WERI-Rb-1 (cell line): ENCODE results near the gene PRKCZ.

Experiments
- DNase-seq: peaks from one replicate; pipeline ENCODE4 v3.0.0-alpha.2; 2020
- H3K27ac ChIP-seq: fragments of 250-450 bp; sonication (Bioruptor Pico); 2 replicates; pipeline ENCODE4 v1.5.1; 2020; ENCODE audit warnings: mild to moderate bottlenecking, moderate library complexity
- H3K27me3 ChIP-seq: fragments of 250-450 bp; sonication (Bioruptor Pico); 2 replicates; pipeline ENCODE4 v1.5.1; 2021; ENCODE audit warnings: mild to moderate bottlenecking, low read depth, moderate library complexity; ENCODE audit not compliant: insufficient read depth, severe bottlenecking
- H3K36me3 ChIP-seq: fragments of 250-450 bp; sonication (Bioruptor Pico); 2 replicates; pipeline ENCODE4 v1.5.1; 2020; ENCODE audit warnings: mild to moderate bottlenecking, moderate library complexity
- H3K4me3 ChIP-seq: 2 replicates; pipeline ENCODE4 v1.5.1; 2011; ENCODE audit warnings: low read depth, mild to moderate bottlenecking, control low read depth, low read length
- H3K9me3 ChIP-seq: fragments of 250-450 bp; sonication (Bioruptor Pico); 2 replicates; pipeline ENCODE4 v1.5.1; 2021; ENCODE audit warnings: mild to moderate bottlenecking, moderate library complexity; ENCODE audit not compliant: severe bottlenecking
- TF ChIP-seq, protein P1 (sequence below): IDR thresholded peaks from 2 replicates; pipeline ENCODE4 v1.5.1; 2011; ENCODE audit warnings: low read depth, mild to moderate bottlenecking, control low read depth, inconsistent platforms, low read length

The PRKCZ gene

GRCh38 chr1:2185880-2186855, 136.0 kb downstream of the PRKCZ start:
- no peak for DNase-seq
- Histone ChIP-seq H3K4me3 (no peak overlapping the region), H3K9me3 (no peaks in the 10 kb centered on the region), H3K36me3 (peaks cover 20% of the 10 kb centered on the region), H3K27me3 (no peaks in the 10 kb centered on the region), H3K27ac (no peak overlapping the region)
- TF ChIP-seq, protein P1, sequence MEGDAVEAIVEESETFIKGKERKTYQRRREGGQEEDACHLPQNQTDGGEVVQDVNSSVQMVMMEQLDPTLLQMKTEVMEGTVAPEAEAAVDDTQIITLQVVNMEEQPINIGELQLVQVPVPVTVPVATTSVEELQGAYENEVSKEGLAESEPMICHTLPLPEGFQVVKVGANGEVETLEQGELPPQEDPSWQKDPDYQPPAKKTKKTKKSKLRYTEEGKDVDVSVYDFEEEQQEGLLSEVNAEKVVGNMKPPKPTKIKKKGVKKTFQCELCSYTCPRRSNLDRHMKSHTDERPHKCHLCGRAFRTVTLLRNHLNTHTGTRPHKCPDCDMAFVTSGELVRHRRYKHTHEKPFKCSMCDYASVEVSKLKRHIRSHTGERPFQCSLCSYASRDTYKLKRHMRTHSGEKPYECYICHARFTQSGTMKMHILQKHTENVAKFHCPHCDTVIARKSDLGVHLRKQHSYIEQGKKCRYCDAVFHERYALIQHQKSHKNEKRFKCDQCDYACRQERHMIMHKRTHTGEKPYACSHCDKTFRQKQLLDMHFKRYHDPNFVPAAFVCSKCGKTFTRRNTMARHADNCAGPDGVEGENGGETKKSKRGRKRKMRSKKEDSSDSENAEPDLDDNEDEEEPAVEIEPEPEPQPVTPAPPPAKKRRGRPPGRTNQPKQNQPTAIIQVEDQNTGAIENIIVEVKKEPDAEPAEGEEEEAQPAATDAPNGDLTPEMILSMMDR, result no peak

DNA sequence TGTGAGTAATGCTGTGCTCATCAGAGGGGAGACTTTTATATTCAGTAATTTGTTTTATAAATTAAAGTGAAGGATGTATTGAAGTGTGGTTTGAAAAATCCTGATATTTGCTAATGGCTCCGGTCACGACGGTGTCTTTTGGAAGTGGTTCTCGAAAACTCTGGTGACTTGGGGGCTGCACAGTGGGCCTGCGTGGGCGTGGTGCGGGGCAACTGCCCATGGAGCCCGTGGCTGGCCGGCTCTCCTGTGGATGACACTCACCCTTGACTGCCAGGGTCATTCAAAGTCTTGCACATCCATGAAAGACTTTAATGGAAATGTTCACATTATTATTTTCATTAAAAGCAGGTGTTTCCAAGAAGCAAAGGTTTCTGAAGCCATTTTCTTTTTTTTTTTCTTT, 136.7 kb downstream of the PRKCZ start:
- no peak overlapping the region for H3K27ac ChIP-seq
- no peak overlapping the region for H3K4me3 ChIP-seq
- peaks cover 21% of the 10 kb centered on the region for H3K36me3 ChIP-seq
- H3K9me3 ChIP-seq, result no peaks in the 10 kb centered on the region
- H3K27me3 ChIP-seq, result no peaks in the 10 kb centered on the region
- TF ChIP-seq, protein P1, result no peak
- DNase-seq, result no peak

GRCh38 chr1:2187619-2188018, 137.4 kb downstream of the PRKCZ start:
- peaks cover 28% of the 10 kb centered on the region for H3K36me3 ChIP-seq

DNA sequence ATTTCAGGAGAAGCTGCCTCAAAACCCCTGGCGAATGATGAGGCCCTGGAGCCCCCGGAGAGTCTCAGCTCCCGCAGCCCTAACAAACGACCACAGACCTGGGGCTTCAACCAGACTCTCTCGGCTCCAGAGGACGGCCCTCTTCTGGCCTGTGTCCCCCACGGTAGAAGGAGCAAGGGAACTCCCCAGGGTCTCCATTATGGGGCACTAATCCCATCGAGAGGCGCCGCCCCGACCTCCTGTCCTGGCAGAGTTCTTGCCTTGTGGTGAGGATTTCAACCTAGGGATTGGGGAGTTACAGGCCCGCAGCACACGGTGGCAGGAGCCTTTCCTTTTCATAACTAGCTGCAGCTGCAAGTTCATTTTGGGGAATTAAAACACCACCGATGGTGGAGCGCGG, 138.1 kb downstream of the PRKCZ start:
- Histone ChIP-seq H3K4me3 (no peak overlapping the region), H3K36me3 (peaks cover 35% of the 10 kb centered on the region), H3K27ac (peak overlapping the region; percentile 78; the same call in 1 of the 2 replicates), H3K27me3 (no peaks in the 10 kb centered on the region), H3K9me3 (no peaks in the 10 kb centered on the region)
- TF ChIP-seq, protein P1, result no peak
- DNase-seq, result no peak

More at GRCh38 chr1:2187619-2188018, 137.4 kb downstream of the PRKCZ start:
- no peaks in the 10 kb centered on the region for H3K27me3 ChIP-seq
- H3K9me3 ChIP-seq, result no peaks in the 10 kb centered on the region
- H3K27ac ChIP-seq, result 0 out of 2 replicates have a peak overlapping the region, but pooled peaks have one; percentile 10
- TF ChIP-seq, protein P1, result no peak
- H3K4me3 ChIP-seq, result no peak overlapping the region
- DNase-seq, result no peak

DNA sequence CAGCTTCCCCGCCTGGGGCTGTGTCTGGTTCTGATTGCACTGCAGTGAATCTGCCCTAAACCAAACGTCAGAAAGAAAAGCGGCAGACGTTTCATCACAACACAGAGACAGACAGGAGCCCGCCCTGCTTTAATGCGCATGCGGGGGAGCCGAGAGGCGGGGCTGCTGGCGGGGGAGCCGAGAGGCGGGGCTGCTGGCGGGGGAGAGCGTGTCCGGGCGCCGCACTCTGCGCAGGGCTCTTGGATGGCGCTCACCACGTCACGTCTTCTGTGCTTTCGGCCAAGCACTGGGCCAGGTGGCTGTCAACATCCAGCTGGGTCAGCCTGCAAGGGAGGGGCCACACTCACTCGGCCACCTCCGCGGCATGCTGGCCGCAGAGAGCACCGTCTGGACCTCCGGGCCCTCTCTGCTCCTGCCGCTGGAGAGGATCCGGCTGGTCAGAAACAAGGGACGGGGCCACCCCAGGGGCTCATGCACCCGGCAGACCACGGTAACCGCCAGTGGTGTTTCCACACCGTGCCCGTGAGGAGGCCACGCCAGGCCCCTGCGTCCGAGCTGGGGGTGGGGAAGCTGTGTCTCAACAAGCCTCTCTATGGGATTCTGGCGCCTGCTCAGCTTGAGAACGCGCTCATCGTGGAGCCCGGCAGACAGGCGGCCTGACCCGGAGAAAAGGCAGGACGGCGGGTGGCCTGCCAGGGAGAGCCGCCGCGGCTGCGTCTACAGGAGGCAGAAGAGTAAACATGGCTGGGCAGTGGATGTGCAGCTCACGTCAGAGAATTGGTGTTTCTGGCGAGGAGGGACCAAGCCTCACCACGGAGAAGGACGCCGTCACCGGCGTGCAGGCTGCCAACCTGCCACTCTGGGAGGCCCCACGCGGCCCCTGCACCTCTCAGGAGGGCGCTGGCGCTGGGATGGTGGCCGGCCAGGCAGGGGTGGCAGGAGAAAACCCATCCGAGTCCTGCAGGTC, 139.5 kb downstream of the PRKCZ start:
- Histone ChIP-seq H3K27ac (peak overlapping the region; percentile 95), H3K36me3 (peaks cover 35% of the 10 kb centered on the region), H3K27me3 (no peaks in the 10 kb centered on the region), H3K9me3 (no peaks in the 10 kb centered on the region), H3K4me3 (peak overlapping the region; percentile 56)
- peak; percentile 98 for DNase-seq
- TF ChIP-seq, protein P1, result no peak
